ENCODE data around the gene CX3CL1. TPM values are rescaled to one million over a fixed set of nuclear protein-coding genes. Genes with fewer than 3 reads are reported as not detected.

Gene CX3CL1
- total RNA-seq, 1 experiment from 2014 or later = 1.7 TPM

DNA sequence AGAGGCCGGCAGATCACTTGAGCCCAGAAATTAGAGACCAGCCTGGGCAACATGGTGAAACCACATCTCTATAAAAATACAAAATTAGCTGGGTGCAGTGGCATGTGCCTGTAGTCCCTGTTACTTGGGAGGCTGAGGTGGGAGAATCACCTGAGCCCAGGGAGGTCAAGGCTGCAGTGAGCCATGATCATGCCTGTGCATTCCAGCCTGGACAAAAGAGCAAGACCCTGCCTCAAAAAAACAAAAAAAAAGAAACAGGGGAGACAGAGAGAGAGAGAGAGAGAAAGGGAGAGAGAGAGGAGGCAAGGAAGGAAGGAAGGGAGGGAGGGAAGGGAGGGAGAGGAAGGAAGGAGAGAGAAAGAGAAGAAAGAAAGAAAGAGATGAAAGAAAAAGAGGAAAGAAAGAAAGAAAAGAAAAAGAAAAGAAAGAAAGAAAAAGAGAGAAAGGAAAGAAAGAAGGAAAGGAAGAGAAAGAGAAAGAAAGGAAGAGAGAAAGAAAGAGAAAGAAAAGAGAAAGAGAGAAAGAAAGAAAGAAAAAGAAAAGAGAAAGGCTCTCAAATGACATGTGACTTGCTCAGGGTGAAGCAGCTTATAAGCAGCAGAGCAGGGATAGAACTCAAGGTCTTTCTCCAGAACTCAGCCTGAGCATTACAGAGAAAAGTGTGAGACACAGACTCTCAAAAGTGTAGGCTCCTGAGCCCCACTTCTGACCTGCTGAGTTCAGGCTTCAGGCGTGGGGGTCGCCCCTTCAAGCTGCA lies 15.5 kb downstream of the CX3CL1 start:
- no peak overlapping the region for H3K4me3 Mint-ChIP-seq
- Histone ChIP-seq H3T11ph (ENCODE audit: low read length) (no peak overlapping the region), H3K27me3 (ENCODE audit: insufficient read depth, low read length) (no peaks in the 10 kb centered on the region), H4K8ac (replicated peaks; ENCODE audit: insufficient read length, low read depth, low read length) (no peak overlapping the region), H4K91ac (ENCODE audit: insufficient read length, low read depth, low read length) (no peak overlapping the region), H3K4me2 (ENCODE audit: insufficient read depth, insufficient read length, low read length) (no peak overlapping the region), H2AFZ (ENCODE audit: low read length) (no peak overlapping the region), H2BK15ac (ENCODE audit: low read depth, low read length) (no peak overlapping the region), H3K23ac (ENCODE audit: insufficient read length, low read depth, low read length) (no peak overlapping the region), H2BK12ac (ENCODE audit: insufficient read length, low read depth, low read length) (no peak overlapping the region), H3K4me1 (ENCODE audit: insufficient read depth, low read length) (0 out of 2 replicates have a peak, but pooled peaks cover 2% of the 10 kb centered on the region), H3K14ac (ENCODE audit: insufficient read depth, low read length) (no peak overlapping the region), H4K20me1 (ENCODE audit: control insufficient read depth, insufficient read depth, insufficient read length) (no peaks in the 10 kb centered on the region), H3K79me1 (ENCODE audit: insufficient read depth, low read depth, low read length, poor library complexity, severe bottlenecking) (no peaks in the 10 kb centered on the region), H2BK120ac (ENCODE audit: low read depth, low read length, poor library complexity, severe bottlenecking) (no peak overlapping the region), H3K18ac (ENCODE audit: insufficient read length, low read depth, low read length) (no peak overlapping the region), H3K79me2 (ENCODE audit: insufficient read depth, low read length) (no peaks in the 10 kb centered on the region), H3K27ac (ENCODE audit: insufficient read length, low read depth, low read length) (no peak overlapping the region), H2AK5ac (ENCODE audit: insufficient read length, low read length) (no peak overlapping the region), H3K23me2 (ENCODE audit: insufficient read length, low read depth, low read length, poor library complexity, severe bottlenecking) (no peaks in the 10 kb centered on the region), H3K9ac (ENCODE audit: extremely low read depth, insufficient read length, low read length) (no peak overlapping the region), H3K9me3 (ENCODE audit: control insufficient read depth, low read depth, low read length) (no peaks in the 10 kb centered on the region), H4K5ac (ENCODE audit: insufficient read length, low read depth, low read length) (no peak overlapping the region), H3K4ac (ENCODE audit: low read depth, low read length) (no peak overlapping the region), H2BK20ac (ENCODE audit: low read depth, low read length, poor library complexity, severe bottlenecking) (no peak overlapping the region), H3K56ac (ENCODE audit: insufficient read length, low read depth, low read length) (no peak overlapping the region), H2BK5ac (ENCODE audit: insufficient read length, low read length) (no peak overlapping the region)
- TF ChIP-seq CTCF (conservative IDR thresholded peaks at IDR 0.05) = no peak
- DNase-seq = no peak
- H3K4me1 Mint-ChIP-seq = peaks cover 5 to 18% of the 10 kb centered on the region in 2 experiments
- H3K36me3 Mint-ChIP-seq (ENCODE audit: insufficient read depth in 1 of 3, low read depth in 3 of 3) = no peaks in the 10 kb centered on the region
- WGBS (ENCODE audit: extremely low coverage, insufficient read length, low lambda C conversion rate) = no CpG with 5 or more reads among the region's 3 CpGs
- H3K9me3 Mint-ChIP-seq = peaks cover 2 to 5% of the 10 kb centered on the region in 2 experiments; a peak in 2 of 5 replicates
- H3K27me3 Mint-ChIP-seq (ENCODE audit: low read depth) = peaks cover 8% of the 10 kb centered on the region
- H3K27ac Mint-ChIP-seq = no peak overlapping the region

All from H9 (cell line).